Adipose tissue (tissue), 3 donors: ENCODE data around the gene ATG101. TPM values are rescaled to one million over a fixed set of nuclear protein-coding genes. Genes with fewer than 3 reads are reported as not detected.

Experiments
- H3K27ac ChIP-seq: one replicate; pipeline ENCODE4 v1.5.1; 2013; ENCODE audit warnings: low read depth, low read length
- whole genome bisulfite sequencing, 3 donors: extraction: QIAGEN DNeasy Blood & Tissue Kit; methylation state at CpG; one replicate each; pipeline ENCODE4 v1.1.7; 2013; 5-methylcytosine and 5-hydroxymethylcytosine counted together
- polyA plus RNA-seq, 3 donors: library from polyadenylated mRNA; stranded (reverse); fragments of 200-250 nt; gene quantifications; one replicate each; pipeline ENCODE4 v1.2.3, GENCODE V29; 2013
- donor health status: healthy with polysubstance abuse.
- donor health status: Bipolar disorder and iron deficiency.
- donor health status: healthy.

ATG101 gene
- polyA plus RNA-seq, 3 donors: 34.1 to 68.7 (median 58.5) TPM

DNA sequence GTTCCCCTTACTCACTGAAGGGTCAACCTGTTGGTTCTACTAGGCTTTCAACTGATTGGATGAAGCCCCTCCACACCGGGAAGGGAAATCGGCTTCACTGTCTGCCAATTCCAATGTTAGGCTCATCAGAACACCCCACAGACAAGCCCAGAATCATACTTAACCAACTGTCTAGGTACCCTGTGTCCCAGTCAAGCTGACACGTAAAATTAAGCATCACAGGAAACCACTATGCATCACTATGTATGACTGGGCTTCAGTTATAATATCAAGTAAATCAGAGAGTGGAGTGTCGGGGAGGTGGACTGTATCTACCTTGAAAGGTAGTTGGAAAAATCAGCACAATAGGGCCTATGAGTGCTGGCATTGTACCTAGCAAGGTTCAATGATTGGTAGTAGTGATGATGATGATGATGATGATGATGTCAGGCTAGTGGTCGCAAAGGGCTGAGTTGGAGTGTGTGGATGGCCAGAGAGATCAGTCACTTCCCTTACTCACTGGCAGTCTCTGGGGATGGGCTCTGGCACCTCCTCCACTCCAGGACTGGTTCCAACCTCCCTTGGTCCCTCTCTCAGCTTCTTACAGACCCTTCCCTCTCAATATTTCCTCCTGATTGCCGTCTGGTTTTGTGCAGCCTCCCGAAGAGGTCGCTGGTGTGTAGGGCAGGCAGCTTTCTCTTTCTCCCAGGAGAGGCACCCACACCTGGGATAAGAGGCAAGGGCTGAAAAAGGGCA lies 3.3 kb upstream of the ATG101 start:
- WGBS, 3 donors: 61 to 79% (median 68%) methylated on average over 8 of the region's 8 CpGs
- no peak overlapping the region for H3K27ac ChIP-seq

DNA sequence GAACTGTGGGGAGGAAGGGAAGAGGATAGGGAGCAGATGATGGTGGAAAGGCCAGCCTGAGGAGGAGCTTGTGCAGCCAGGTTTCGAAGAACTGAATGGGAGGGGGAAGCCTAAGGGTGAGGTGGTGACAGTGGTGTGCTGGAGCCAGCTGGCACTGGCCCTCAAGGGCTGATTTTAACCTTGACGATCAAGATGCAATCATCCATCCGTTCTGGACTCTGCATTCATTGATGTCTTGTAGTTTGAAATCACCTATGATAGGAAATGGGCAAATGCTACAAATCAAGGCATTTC lies 2.8 kb upstream of the ATG101 start:
- no peak overlapping the region for H3K27ac ChIP-seq
- WGBS, 3 donors: 29 to 69% (median 63%) methylated on average over 3 of the region's 3 CpGs

DNA sequence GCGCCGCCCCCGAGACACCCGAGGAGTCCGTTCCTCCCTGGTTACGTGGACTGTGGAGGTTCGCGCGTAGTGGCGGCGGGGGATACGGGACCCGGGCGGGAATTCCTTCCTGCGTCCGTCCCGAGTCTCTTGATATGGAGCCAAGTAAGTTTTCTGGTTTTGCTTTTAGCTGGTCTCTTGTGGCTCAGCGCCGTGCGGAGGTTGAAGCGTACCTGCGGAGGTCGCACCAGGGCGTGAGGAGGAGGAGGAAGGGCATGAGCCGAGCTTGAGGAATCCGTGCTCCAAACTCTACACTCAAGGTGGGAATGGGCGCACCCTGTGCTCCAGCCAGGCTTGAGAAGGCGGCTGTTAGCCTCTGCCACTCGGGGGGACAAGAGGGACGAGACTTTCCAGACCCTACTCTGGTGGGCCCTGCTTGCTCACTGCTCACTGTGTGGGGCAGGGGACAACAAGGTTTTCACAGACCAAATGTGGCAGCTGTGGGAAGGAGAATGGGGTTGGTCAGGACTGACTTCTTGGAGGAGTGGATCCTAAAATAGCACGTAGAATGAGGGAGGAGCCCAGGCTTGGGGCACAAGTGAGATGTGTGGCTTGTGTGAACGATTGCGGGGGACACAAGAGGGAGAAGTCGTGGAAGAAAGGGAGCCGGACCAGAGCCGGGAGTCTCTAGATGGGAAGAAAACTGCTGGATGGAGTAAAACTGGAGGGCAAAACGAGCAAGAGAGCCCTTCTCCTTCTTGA lies 577 bp downstream of the ATG101 start:
- 3 to 5% (median 4%) methylated on average over 35 to 37 of the region's 37 CpGs for WGBS, 3 donors
- no peak overlapping the region for H3K27ac ChIP-seq

DNA sequence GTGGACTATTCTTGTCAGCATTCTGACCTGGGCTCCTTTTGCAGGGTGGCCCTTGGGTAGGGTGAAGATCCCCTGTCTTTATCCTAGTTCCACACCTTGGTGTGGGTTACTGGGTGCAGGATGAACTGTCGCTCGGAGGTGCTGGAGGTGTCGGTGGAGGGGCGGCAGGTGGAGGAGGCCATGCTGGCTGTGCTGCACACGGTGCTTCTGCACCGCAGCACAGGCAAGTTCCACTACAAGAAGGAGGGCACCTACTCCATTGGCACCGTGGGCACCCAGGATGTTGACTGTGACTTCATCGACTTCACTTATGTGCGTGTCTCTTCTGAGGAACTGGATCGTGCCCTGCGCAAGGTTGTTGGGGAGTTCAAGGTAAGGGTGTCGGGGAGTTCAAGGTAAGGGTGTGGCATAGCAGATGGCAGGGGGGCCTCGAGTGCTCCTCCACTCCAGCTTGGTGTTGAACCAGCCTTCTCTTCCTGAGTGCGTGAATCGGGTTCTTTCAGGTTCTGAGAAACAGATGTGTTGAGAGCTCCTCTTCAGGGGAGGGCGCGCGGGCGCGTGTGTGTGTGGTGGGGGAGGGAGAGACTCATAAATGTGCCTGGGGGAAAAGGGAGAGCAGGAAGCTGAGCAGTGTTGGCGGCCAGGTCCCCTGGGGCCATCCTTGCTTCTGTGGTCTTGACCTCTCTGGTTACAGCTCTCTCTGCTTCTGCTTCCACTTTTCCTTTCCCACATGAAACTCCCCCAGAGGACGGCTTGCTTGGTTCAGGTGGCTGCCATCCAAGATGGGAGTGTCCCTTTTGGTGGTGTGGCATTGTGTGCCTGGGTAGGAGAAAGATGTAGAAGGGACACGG lies 4.0 kb downstream of the ATG101 start:
- H3K27ac ChIP-seq: no peak overlapping the region
- 68 to 76% (median 70%) methylated on average over 23 of the region's 23 CpGs for WGBS, 3 donors

DNA sequence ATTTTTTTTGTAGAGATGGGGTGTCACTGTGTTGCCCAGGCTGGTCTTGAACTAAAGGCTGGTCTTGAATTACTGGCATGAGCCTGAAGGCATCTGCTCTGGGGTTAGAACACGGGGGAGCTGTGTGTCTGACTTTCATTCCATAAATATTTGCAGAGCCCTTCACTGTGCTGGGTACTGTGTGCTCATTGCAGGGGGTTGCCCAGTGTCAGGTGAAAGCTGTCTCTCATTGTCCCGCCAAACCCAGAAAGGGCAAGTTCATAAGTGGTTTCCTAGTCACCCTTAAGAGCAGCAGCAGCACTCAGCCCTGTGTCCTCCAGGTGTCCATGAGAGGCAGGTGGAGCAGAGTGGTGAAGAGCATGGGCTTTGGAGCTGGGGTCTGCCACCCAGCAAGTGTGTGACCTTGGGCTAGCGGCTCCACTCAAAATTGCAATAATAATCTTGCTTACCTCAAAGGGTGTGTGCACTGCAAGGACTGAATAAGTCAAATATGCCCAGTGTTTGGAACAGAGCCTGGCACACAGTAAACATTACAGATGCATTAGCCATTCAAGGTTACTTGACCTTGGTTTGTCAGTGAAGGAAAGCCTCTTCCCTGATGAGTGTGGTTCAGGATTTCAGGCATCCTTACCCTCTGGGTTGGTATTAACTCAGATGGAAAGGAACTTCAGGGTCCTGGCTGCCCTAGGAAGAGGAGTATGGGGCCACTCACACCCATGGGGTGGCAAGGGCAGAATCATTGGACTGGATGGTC lies 5.4 kb downstream of the ATG101 start:
- 38 to 92% (median 87%) methylated on average over 3 of the region's 3 CpGs for WGBS, 3 donors
- H3K27ac ChIP-seq: no peak overlapping the region

DNA sequence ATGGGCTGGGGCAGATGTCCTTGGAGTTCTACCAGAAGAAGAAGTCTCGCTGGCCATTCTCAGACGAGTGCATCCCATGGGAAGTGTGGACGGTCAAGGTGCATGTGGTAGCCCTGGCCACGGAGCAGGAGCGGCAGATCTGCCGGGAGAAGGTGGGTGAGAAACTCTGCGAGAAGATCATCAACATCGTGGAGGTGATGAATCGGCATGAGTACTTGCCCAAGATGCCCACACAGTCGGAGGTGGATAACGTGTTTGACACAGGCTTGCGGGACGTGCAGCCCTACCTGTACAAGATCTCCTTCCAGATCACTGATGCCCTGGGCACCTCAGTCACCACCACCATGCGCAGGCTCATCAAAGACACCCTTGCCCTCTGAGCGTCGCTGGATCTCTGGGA lies 7.0 kb downstream of the ATG101 start:
- no peak overlapping the region for H3K27ac ChIP-seq
- WGBS, 3 donors: 92 to 96% (median 95%) methylated on average over 16 of the region's 16 CpGs

DNA sequence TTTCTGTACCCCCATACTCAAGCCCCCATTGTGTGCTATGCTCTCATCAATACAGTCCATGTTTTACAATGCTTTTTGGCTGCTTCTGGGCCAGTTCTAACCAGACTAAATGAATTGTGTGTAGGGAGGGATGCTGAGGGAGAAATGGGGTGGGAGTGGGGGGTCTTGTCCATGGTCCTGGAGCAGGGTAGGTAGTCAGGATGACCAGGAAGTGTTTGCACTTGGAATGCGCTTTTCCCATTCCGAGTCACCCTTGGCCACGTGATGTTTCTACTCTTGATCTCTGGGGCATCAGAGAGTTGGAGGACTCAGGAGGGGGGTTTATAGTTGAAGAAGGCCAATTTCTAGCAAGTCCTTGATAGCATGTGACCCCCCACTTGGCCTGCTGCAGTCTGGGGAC lies 8.5 kb downstream of the ATG101 start:
- no peak overlapping the region for H3K27ac ChIP-seq
- WGBS, 3 donors: 82 to 93% (median 87%) methylated on average over 3 of the region's 3 CpGs

DNA sequence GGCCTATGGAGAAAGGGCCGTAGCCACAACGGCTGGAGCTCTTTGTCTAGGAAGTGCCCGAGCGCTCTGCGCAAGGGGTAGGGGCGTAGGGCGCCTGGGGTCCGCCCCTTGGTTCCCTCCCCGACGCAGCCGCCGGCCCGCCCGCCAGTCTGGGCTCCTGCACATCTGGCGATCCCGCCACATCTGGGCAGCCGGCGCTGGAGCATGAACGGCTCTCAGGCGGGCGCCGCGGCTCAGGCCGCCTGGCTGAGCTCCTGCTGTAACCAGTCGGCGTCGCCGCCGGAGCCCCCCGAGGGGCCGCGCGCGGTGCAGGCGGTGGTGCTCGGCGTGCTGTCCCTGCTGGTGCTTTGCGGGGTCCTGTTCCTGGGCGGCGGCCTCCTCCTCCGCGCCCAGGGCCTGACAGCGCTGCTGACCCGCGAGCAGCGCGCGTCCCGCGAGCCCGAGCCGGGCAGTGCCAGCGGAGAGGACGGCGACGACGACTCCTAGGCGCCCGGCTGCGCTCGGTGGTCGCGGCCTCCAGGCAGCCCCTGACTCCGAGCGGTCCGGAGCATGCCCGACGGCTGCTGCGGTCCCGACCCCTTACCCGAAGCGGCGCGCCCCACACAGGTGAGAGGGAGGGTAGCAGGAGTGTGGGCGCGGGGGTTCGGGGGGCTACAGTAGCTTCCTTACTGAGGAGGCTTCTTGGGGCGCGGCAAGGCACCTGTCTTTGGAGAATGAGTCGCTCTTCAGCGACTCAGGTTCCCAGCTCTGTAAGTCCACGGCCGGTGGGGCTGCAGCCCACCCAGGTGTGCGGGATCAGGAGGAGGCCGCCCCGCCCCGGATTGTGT lies 10.0 kb downstream of the ATG101 start, which contains the start of gene SMIM41:
TSS of gene SMIM41 (plus strand) at position 129 of the 827 bp plus-strand sequence. CDS start at position 205, 76 bp downstream.
- WGBS, 3 donors: 75 to 84% (median 77%) methylated on average over 67 to 87 of the region's 87 CpGs
- no peak within 1 kb of the TSS for H3K27ac ChIP-seq

DNA sequence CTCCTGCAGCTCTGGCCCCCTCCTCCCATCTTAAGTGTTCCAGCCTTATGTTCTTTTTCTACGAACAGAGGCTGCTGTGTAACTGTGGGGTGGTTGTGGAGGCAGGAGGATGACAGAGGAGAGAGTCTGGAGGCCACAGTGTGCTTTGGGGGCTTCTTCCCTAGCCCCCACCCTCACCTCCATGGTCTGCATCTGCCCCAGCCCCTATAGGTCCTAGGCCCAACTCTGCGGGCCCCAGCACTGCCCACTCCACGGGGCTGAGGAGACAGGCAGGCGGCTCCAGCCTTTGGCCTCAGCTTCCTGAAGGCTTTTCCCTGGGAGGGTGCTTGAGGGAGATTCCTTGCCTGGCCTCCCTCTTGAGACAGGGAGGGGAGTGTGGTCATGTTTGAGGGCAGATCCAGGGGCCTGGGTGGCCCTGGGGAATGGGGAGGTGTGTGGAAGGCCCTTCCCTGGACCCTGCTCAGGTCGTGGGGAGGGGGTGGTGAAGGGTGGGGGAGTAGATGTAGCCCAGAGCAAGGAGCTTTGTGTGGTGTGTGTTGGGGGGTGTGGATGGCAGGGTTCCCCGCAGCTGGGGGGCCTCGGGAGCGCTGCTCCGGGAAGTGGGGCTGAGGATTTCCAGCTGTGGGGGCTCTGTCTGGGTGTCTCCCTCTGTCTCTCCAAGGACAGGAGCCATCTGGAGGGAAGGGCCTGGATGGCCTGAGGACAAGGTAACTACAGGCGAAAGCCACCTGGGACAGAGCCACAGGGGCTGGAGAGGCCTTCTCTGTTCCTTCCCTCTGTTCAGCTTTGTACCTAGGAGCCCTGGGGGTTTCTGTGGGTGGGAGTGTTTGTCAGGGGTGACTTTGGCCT lies 10.8 kb downstream of the ATG101 start:
- no peak overlapping the region for H3K27ac ChIP-seq
- 74 to 89% (median 83%) methylated on average over 8 to 10 of the region's 10 CpGs for WGBS, 3 donors

DNA sequence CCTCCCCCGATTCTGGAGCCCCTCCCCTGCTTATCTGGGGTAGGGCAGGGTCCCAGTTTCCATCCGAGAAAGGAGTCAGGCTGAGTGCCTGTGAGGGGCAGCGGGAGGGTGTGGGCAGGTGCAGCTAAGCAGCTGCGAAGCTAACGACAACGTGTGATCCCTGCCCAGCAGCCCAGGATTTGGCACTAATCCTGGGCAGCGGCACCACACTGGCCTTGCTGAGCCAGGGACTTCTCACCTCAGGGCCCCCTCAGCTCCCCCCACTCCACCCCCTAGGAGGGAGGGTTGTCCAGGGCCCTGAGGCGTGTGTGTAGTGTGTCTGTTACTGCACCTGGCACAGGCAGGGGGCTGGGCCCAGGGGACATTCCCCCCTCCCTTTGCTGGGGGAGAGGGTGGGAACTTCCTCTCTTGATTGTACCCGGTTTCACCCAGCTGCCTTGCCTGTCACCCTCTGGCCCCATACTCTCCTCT lies 11.5 kb downstream of the ATG101 start:
- no peak overlapping the region for H3K27ac ChIP-seq
- 27 to 56% (median 45%) methylated on average over 9 of the region's 9 CpGs for WGBS, 3 donors

DNA sequence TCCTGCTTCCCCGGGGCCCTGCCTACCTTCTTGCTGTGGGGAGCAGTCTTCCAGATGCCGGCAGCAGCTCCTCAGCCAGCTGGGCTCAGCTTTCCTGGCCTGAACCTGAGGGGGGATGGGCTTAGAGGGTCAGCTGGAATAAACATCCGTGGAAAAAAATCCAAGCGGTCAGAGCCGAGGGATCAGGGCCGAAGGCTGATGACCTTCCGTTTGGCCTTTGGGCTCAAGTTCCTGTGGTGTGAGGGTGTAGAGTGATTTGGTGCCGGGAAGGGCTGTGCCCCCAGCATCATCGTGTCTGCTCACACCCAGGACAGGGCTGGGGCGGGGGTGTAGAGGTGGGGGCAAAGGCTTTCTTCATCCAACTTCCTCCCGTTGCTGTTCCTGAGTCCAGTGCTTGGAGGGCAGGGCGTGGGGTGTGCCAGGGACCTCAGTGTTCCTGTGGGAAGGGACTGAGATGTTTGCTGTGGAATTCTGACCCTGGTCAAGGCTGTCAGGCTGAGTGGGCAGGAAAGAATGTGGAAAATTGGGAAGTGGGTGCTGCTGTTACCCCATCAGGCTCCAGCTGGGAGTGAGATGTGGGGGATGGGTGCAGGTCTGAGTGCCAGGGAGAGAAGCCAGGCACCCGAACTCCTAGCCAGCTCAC lies 12.4 kb downstream of the ATG101 start:
- 31 to 58% (median 35%) methylated on average over 13 of the region's 13 CpGs for WGBS, 3 donors
- no peak overlapping the region for H3K27ac ChIP-seq

DNA sequence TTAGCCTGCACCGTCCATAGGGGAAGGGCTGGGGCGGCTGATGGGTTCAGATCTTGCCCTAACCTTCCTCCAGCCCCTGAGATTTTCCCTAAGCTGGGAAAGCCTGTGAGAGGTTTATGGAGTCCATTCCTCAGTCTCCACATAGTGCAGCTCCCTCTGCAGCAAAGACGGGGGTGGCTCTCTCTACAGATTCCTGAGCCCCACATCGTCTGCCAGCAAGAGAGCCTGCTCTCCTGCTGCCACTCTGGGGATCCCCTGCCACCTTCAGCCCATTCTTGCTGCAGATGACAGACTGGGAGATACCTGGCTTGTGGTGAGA lies 12.8 kb downstream of the ATG101 start:
- 55 to 93% (median 69%) methylated on average over 4 of the region's 4 CpGs for whole genome bisulfite sequencing, 3 donors
- H3K27ac ChIP-seq: no peak overlapping the region

DNA sequence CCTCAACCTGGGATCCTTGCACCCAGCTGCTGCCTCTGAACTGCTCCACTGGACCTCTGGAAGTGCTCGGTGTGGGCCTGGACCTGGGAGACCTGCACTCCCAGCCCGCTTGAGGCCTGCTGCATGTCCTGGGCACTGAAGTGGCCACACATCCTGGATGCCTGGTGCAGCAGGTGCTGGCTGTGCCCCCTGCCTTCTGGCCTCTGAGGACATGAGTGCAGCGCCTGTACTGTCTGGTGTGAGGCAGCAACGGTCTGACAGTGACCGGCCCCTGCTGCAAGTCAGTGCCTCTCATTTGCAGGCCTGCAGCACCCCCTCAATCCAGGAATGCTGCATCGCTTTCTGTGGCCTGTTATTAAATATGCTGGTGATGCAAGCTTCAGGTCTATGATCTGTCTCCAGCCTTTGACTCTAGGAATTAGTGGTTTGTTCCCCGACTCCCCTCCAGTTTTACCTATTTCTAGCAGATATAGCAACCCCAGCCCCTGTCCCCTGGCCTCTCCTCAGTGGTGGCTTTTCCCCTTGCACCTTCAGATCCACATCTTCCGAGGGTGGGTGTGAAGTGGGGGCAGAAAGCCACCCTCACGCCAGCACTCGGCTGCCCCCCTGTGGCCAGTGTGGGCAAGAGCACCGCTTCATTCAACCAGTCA lies 13.3 kb downstream of the ATG101 start:
- WGBS, 3 donors: 34 to 41% (median 34%) methylated on average over 10 to 11 of the region's 11 CpGs
- no peak overlapping the region for H3K27ac ChIP-seq

DNA sequence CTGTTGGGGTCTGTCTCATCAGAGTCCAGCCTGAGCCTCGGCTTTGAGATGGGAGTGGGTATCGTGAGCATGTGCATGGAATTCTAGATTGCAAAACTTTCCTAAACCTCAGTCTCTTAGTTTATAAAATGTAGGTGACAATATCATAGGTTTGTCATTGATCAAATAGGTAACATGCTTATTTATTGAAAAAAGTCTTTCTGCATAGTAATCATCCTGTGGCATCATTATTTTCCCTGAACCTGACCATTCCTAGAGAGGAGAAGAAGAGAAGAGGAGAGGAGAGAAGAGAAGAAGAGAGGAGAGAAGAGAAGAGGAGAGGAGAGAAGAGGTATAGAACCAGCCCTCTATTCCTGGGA lies 13.8 kb downstream of the ATG101 start:
- 0 to 3% (median 2%) methylated on average over 2 of the region's 2 CpGs for WGBS, 3 donors
- no peak overlapping the region for H3K27ac ChIP-seq

DNA sequence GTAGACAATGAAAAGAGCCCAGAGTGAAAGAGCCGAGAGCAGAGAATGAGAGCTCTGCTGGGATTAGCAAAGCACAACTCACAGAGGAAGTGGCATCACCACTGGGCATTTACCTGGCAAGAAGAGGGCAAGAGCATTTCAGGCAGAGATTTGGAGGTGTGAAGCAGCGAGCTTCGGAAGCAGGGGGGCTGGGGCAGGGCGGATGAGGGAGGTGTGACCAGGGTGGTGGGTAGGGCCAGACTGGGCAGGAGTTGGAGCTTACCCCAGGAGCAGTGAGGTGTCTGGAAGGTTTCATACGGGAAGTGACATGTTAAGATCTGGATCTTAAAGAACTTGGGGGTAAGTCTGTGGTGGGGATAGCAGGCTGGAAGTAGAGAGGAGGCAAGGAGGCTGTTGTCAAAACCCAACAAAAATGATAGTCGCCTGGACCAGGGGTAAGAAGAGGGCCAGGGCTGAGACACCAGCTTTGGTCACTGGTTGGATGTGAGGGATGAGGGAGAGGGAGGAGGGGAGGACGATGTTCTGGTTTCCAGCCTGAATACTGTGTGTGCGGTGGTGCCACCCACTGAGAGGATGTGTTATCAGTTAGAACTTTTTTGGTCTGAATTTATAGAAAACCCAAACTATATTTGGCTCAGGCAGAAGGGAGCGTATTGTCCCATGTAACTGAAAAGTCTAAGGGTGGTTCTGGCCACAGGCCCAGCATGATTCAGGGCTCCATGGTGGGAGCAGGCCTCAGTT lies 14.9 kb downstream of the ATG101 start:
- H3K27ac ChIP-seq: no peak overlapping the region
- WGBS, 3 donors: 85 to 90% (median 90%) methylated on average over 9 of the region's 9 CpGs
